ENCODE results near the gene PRRC2B. TPM values are rescaled to one million over a fixed set of nuclear protein-coding genes. Genes with fewer than 3 reads are reported as not detected.

The PRRC2B gene
- total RNA-seq, 1 donor from 2014 or later, result 112 TPM

- no peak overlapping the region for H3K4me3 ChIP-seq (ENCODE audit: low read depth, low read length)
- DNase-seq (ENCODE audit: low read depth), result no peak
- no peak for TF ChIP-seq CTCF (conservative IDR thresholded peaks at IDR 0.05; ENCODE audit: low read depth, low read length)
These were observed 140.9 kb downstream of the PRRC2B start for GRCh38 chr9:131534721-131535237.

GRCh38 chr9:131537946-131538345 lies 144.1 kb downstream of the PRRC2B start:
- no peak overlapping the region for H3K4me3 ChIP-seq (ENCODE audit: low read depth, low read length)
- DNase-seq (ENCODE audit: low read depth), result no peak
- no peak for TF ChIP-seq CTCF (conservative IDR thresholded peaks at IDR 0.05; ENCODE audit: low read depth, low read length)

- DNase-seq (ENCODE audit: low read depth), result no peak
- no peak for TF ChIP-seq CTCF (conservative IDR thresholded peaks at IDR 0.05; ENCODE audit: low read depth, low read length)
- H3K4me3 ChIP-seq (ENCODE audit: low read depth, low read length), result no peak overlapping the region
These were observed 145.5 kb downstream of the PRRC2B start for GRCh38 chr9:131539223-131539923.

GRCh38 chr9:131543141-131543540 lies 149.3 kb downstream of the PRRC2B start:
- no peak for TF ChIP-seq CTCF (conservative IDR thresholded peaks at IDR 0.05; ENCODE audit: low read depth, low read length)

GRCh38 chr9:131545003-131545785 lies 151.3 kb downstream of the PRRC2B start, which contains the start of gene PRRT1B:
TSS of gene PRRT1B (plus strand) at chr9:131545523. CDS start at chr9:131545616, 93 bp downstream.
- DNase-seq (ENCODE audit: low read depth), result peak; percentile 7
- H3K4me3 ChIP-seq (ENCODE audit: low read depth, low read length), result peak within 1 kb of the TSS; percentile 28
- TF ChIP-seq CTCF (conservative IDR thresholded peaks at IDR 0.05; ENCODE audit: low read depth, low read length), result no peak

More at GRCh38 chr9:131543141-131543540, 149.3 kb downstream of the PRRC2B start:
- no peak overlapping the region for H3K4me3 ChIP-seq (ENCODE audit: low read depth, low read length)
- DNase-seq (ENCODE audit: low read depth), result no peak

- H3K4me3 ChIP-seq (ENCODE audit: low read depth, low read length), result no peak overlapping the region
- DNase-seq (ENCODE audit: low read depth), result no peak
- no peak for TF ChIP-seq CTCF (conservative IDR thresholded peaks at IDR 0.05; ENCODE audit: low read depth, low read length)
These were observed 152.0 kb downstream of the PRRC2B start for GRCh38 chr9:131545786-131546335.

Data from epithelial cell of proximal tubule (primary cell).